ENCODE measurements around the gene ITIH5. TPM values are rescaled to one million over a fixed set of nuclear protein-coding genes. Genes with fewer than 3 reads are reported as not detected.

ITIH5 gene
- total RNA-seq, 1 experiment from 2014 or later = 0.10 TPM

DNA sequence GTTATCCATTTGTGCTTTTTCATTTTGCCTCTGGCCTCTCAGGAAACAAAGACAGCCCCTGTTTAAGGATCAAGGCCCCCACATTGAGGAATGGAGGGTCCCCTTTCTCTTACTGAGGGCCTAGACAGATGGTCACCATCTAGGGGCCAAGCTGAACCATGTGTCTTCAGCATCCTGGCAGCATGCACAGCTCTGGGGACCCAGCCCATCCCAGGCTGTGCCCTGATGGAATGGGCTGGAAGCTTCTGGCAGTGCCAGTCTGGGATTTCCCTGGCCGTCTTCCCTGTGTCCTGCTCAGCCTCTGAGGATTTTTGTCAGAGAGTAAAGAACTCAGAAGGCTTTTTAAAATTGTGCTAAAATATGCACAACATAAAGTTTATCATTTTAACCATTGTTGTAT lies 116.8 kb downstream of the ITIH5 start:
- no peak for DNase-seq (ENCODE audit: low spot score)

DNA sequence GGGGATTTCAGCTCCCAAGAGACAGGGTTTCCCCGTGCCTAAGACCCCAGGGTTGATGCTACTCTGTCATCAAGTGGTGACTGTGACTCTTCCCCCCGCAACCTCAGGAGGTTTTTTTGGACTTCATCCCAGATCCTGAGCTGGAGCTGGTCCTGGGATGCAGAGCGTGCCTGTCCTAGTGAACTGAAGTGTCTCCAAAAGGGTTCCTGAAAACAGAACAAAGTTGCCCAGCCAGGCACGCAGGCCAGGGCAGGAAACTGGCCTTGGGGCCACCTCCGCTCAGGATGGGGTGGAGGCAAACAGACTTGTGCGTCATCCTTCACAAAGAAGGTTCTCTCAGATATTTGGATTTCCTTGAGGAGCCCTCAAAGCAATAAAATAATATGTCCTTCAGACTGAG lies 118.9 kb downstream of the ITIH5 start:
- DNase-seq (ENCODE audit: low spot score) = no peak

DNA sequence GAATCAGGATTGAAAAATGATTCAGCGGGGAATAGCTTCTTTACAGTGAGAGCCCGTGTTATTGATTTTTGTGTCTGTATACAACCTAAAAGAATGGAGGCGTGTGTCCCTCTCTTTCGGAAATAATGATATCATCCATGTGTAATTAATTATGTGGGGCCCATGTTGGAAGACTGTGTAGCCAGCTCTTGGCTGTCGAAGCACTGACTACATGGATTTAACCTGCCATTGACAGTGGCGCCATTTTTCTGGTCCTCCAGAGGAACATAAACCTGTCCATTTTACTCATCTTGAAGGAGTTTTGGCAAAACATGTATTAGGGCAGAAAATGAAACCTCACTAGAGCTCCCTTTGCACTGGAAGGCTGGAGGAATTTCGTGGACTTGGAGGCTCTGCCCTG lies 119.6 kb downstream of the ITIH5 start:
- DNase-seq (ENCODE audit: low spot score) = no peak

DNA sequence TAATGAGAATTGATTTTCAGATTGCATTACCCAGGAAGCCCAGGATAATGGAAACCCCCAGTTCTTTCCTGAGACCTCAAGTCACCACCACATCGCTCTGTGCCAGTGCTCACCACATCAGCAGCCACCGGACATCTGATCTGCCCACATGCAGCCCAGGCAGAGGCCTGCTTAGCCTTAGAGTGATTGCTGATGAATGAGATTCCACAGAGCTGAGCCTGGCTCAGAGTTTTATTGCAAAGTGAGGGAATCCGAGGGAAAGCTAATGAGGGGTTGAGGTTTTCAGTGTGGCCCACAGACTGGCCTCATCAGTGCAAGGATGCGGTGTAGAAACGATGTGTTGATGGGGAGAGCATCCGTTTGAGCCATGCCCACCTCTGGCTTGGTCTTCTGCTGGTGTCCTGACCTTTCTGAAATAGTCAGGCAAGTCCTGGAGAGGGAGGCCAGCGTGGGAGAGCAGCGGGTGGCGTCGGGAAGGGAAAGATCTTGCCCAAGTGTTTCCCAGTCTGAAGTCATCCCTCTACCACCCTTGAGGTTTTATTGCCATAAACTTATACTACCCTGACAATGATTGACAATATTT lies 120.3 kb downstream of the ITIH5 start:
- no peak for DNase-seq (ENCODE audit: low spot score)

DNA sequence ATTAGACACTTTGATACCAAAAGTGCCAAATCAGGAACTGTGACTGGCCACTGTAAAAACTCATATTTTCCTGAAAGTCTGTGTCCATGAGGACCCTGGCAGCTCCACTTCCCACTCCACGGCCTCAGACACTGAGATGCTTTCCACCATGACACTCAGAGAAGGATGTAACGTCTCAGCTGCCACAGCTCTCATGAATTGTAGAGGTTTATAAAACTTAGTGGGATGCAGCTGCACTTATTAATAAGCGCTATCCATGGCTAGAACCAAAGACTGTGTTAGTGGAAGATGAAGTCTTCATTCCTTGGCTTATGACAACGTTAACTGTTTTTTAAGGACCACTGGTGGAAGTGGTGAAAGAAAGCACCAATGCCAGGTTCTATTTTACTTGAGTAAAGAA lies 121.0 kb downstream of the ITIH5 start:
- no peak for DNase-seq (ENCODE audit: low spot score)

DNA sequence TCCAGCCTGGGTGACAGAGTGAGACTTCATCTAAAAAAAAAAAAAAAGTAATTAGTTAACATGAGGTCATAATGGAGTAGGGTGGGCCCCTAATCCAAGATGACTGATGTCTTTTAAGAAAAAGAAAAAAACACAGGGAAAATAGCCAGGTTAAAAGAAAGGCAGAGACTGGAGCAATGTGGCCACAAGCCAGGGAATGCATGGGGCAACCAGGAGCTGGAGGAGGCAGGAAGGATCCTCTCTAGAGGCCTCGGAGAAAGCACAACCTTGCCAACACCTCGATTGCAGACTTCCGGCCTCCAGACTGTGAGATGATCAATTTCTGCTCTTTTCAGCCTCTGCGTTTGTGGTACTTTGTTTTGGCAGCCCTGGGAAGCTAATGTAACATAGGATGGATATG lies 121.5 kb downstream of the ITIH5 start:
- no peak for DNase-seq (ENCODE audit: low spot score)

DNA sequence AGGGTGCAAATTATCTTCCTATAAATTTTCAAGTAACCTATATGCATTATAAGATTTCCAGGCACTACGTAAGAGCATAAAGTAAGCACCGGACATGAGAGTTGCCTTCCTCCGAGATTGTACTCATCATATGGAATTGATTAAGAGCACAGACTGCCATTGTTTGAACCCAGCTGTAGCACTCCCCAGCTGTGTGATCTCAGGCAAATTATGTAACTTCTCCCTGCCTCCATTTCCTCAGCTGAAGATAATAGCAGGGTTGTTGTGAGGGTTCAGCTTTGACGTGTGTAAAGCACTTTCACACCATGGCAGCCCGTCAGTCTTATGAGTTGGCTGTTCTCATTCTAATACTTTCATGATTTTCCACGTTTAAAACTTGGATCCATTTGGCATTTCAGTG lies 122.6 kb downstream of the ITIH5 start:
- no peak for DNase-seq (ENCODE audit: low spot score)

DNA sequence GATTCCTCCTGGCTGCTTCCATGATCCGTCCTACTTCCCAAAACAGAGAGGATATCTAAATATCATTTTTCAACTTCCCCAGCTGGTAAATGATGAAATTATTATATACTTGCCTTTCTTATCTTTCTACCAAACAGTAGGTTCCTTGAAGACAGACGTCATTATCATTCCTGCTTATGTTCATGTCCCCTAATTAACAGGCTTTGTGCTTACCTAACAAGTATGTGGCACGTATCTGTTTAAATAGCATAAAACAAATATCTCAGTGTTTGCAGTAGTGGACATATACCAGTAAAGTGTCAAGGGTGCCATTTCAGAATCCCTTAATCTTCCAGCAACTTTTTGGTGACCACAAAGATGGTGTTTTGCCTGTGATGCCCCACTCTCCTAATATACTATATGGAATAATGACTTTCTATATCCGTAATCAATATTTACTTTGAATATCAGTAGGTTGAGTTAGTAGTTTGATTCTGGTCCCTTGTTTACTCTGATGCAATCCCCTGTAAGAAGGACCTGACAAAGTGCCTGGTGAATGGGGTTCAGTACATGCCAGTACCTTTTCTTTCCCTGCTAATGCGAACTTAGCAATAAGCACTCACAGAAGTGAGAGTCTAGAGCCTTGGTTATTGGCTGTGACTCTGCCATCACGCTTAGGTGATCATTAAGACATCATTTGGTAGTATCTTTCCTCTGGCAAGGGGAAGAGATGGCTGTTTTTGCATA lies 124.4 kb downstream of the ITIH5 start:
- no peak for DNase-seq (ENCODE audit: low spot score)

DNA sequence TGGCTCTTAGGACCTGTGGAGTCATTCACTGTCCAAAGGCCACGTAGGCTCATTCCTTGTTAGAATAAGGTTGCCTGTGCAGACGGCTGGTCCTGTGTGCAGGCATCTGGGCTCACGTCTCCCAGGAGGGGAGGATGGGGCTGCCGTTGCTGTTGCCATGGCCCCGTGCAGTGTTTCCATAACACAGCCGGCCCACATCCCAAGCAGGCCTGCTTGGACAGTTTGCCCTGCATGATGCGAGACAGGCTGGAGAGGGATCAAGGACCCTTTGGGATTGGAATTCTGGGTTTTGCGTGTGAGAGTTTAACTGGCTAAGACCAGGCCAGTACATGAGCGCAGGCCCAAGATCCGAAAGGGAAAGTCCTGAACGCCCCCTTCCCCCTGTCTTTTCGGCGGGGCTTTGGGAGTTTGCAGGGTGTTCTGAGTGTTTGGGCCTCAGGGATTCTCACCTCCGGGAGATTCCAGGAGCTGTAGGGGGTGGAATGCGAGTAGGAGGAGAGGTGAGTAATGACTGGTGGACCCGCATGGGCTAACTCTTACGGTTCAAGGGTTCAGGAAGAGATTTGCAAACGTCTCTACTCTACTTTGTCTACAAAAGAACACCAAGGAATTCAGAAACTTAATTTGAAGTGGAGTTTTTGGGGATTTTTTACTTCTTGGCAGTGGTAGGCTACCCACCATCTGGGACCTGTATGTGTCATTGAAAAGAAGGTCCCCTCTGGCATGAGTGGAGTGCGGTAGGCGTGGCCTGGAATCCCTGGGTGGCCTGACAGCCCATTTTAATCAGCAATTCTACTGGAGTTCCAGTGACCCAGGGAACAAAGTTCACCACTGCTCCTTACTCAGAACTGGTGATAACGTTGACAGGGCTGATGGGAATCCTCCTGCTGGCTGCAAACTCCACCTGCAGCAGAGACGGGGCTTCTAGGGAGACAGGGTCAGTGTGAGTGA lies 125.4 kb downstream of the ITIH5 start:
- DNase-seq (ENCODE audit: low spot score) = no peak

DNA sequence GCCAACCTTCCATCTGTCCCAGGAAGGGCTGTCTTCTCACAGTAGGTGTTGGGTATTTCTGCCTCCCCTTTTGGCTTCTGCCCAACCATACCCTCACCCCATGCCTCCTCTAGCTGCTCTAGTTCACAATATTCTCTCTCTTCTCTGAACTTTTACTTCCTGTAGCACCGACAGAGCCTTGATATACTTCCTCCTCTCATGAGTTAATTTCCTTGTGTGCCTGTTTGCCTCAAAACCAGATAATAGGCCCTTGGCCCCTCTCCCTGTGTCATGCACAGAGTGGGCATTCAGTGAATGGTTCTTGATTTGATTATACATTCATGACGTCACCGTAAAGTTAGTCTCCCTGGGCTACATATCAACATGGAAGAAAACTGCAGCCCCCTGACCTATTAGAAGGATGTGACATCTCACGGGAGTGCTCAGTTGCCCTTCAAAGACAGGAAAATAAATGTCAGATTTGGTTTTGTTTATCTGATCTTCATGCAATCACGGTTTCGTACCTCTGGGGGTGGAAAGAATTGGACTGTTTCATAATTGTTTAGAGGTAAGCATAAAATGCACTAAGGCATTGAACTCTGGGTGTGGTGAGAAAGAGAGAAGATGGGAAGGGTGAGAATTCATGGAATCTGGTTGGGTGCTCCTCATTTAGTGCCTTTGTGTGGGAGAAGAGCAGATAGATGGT lies 127.7 kb downstream of the ITIH5 start:
- no peak for DNase-seq (ENCODE audit: low spot score)

DNA sequence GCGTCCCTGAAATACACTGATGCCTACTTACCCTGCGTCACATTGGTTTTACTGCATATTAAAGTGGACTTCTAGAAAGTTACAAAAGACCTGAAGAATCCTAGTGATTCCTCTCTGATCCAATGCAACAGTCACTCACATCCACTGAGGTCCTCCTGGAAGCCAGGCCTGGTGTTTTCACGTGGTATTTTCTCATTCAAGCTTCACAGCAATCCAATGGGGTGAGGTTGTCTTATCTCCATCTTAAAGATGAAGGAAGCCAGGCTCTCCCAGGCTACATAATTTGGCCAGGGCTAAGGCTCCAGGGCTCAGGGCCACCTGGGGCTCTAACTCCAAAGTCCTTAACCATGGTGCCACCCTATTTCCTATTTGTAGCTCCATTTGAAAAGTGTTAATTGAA lies 129.6 kb downstream of the ITIH5 start:
- DNase-seq (ENCODE audit: low spot score) = no peak

DNA sequence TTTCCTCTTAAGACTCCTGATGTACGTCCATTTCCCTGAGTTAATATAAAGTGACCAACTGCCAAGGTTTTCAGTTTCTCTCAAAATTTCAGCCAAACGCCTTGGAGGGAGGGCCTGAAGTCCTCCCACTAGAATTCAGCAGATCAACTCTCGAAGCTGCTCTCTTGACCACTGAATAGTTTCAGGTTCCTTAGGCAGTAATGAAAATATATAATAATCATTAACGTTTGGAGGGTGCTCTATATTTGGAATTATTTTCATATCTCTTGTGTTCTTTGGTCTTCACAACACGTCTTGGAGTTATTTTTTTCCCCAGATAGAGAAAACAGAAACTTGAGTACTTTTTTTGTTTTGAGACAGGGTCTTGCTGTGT lies 132.3 kb downstream of the ITIH5 start:
- no peak for DNase-seq (ENCODE audit: low spot score)

DNA sequence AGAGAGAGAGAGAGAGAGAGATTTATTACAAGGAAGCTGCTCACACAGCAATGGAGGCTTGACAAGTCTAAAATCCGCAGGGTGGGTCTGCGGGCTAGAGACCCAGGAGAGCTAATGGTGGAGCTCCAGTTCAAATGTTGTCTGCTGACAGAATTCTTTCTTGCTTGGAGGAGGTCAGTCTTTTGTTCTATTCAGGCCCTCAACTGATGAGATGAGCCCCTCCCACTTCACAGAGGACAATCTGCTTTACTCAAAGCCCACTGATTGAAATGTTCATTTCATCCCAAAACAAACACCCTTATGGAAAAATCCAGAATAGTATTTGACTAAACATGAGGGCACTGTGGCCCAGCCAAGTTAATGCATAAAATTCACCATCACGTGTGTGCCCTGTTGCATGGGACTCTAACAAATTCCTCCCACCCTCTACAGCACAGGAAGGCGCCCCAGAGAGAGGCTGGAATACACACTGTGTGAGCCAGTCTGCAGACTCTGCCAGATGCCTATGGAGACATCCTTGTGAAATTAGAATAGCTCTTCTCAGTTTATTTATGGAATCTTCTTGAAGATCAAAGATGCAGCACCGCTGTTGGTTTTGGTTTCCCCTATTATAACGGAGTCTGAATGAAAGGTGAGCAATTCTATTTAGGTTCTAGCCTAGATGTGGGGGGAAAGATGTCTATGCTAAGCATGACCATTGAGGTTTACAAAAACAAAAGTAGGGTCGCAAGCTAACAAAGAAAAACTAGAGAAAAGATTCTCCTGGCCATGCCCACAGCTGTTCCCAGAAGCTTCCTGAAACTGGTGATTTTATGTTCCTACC lies 132.9 kb downstream of the ITIH5 start:
- DNase-seq (ENCODE audit: low spot score) = no peak

DNA sequence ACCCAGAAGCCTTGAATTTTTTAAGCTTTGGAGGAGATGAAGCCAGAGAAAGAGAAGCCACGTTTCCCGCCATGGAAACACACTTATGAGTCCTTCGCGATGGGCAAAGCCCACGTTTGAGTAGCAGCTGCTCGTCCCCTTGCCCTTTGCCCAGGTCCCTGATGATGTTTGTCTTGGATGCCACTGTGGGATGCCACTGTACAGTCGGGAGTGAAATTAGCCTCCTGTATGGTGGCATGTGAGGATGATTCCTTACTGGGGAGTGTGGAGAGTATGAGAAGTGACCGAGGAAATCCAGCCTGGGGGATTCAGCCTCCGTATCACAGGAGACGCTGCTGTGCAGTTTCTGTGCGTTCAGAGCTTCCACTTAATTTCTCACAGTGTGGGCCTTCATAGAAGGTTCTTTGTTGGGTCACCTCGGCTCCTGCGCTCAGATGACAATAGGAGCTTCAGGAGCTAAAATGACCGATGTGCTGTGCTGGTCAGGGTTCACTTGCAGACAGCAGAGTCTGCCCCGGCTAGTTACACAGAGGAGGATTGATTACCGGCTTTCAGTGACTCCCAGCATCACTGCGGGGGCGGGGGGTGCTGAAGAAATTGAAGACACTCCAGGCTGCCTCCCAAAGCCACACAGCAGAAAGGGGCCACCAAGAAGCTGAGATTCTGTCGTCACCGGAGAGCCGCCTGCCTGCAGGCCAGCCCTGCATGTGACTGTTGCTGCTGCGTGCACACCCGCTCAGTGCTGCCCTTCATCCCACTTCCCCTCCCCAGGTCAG lies 133.9 kb downstream of the ITIH5 start:
- no peak for DNase-seq (ENCODE audit: low spot score)

DNA sequence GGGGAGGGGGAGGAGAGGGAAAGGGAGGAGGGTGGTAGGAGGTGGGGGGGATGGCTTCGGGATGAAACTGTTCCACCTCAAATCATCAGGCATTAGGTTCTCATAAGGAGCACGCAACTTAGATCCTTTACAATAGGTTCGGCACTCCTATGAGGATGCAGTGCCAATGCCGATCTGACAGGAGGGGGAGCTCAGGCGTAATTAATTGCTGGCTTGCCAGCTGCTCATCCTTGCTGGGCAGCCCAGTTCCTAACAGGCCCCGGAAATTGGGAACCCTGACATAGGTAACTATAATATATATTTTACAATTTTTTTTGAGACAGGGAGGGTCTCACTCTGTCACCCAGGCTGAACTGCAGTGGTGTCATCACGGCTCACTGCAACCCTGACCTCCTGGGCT lies 137.1 kb downstream of the ITIH5 start:
- DNase-seq (ENCODE audit: low spot score) = peak; percentile 8

DNA sequence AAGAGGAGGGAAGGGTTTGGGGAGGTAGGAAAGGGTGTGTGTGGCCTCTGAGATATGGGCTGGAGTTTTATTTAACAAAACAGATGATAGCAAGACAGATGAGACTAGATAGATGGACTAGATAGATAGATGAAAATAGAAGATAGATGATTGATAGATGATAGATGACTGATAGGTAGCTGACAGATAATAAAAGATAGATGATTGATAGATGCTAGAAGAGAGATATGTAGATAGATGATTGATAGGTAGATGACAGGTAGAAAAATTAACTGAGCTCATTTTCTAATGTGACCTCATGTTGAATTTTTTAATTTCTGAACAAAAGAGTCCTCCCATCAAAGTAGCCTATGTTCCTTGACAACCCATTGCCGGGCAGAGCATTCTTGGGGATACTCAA lies 139.3 kb downstream of the ITIH5 start:
- DNase-seq (ENCODE audit: low spot score) = no peak

DNA sequence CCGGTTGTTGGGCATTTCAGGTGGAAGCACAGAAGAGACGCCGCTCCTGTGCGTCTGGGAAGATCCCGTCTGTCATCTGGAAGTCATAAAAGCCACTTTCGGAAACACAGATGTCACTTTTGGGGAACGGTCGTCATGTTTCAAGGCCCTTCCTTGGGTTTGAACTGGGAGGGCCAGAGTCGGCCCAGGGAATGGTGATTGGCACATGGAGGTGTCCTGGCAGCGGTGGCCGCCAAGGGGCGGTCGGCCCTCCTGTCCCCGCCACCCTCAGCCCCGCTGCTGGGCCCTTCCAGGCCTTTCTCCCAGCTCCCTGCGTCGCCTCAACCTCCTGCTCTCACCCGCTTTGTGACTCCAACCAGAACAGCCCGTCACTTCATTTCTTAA lies 140.8 kb downstream of the ITIH5 start:
- no peak for DNase-seq (ENCODE audit: low spot score)

DNA sequence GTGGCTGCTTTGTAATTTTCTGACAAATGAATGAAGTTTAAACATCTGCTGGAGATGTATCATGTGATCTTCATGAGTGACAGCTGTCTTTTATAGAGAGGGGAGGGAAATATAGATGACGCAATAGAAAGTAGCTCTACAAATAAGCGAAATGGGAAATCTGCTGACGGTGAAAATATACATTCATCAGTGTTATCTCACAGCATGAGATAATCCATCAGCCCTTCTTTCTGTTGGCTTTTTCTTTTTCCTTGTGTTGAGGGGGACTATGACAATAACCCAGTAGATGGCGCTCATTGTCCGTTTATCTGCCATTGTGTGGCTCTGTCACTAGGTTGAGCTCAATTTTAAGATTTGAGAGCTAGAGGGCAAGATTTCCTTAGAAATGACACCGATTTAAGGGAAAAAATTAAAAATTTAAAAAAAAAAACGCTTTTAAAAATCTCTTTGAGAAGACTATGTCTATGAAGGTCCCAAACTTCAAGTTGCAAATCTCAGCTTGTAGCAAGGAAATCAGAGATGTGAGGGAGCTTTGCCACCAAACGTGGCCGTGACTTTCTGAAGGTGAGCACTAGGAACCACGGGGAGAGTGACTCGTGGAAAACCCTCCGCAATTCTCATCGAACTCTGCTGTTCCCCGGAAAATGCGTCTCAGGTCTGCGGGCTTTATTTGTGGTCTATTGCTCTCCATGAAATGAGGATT lies 141.3 kb downstream of the ITIH5 start:
- DNase-seq (ENCODE audit: low spot score) = peak; percentile 51

DNA sequence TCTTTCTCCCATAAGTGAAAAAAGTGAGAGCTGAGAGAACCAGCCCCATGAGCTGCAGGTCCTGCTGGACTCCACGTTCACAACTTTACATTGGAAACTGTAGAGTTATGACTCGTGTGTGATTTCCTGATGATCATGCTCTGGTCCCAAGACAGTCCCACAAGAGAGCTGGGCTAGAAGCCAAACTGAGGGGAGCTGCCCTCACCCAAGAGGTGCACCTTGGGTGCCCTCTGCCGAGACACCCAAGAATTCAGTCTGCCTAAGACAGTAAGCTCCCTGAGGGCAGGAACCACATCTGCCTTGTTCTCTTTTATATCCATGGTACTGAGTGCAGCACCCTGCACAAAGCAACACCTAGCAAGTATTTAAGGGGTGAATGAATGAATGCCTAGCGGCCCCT lies 143.1 kb downstream of the ITIH5 start:
- no peak for DNase-seq (ENCODE audit: low spot score)
